H9 (cell line): Measurements from ENCODE around the gene ABLIM3. TPM values are rescaled to one million over a fixed set of nuclear protein-coding genes. Genes with fewer than 3 reads are reported as not detected.

Experiments
- DNase-seq: peaks from one replicate; pipeline ENCODE4 v3.0.0-alpha.2; 2017
- H2AFZ ChIP-seq: one replicate; pipeline ENCODE4 v1.6.1; 2013; ENCODE audit warnings: mild to moderate bottlenecking, low read length, control low read depth, moderate library complexity
- H2AK5ac ChIP-seq: 2 replicates; pipeline ENCODE4 v1.6.1; 2013; ENCODE audit warnings: low read length, control low read depth, mixed read lengths; ENCODE audit not compliant: insufficient read length
- H2BK120ac ChIP-seq: one replicate; pipeline ENCODE4 v1.6.1; 2013; ENCODE audit warnings: low read depth, mild to moderate bottlenecking, low read length, control low read depth, inconsistent platforms; ENCODE audit not compliant: poor library complexity, severe bottlenecking
- H2BK12ac ChIP-seq: 2 replicates; pipeline ENCODE4 v1.6.1; 2013; ENCODE audit warnings: low read length, control low read depth, mixed read lengths, low read depth; ENCODE audit not compliant: insufficient read length
- H2BK15ac ChIP-seq: 2 replicates; pipeline ENCODE4 v1.6.1; 2013; ENCODE audit warnings: low read depth, low read length, control low read depth
- H2BK20ac ChIP-seq: one replicate; pipeline ENCODE4 v1.6.1; 2013; ENCODE audit warnings: low read depth, mild to moderate bottlenecking, low read length, control low read depth, inconsistent platforms; ENCODE audit not compliant: poor library complexity, severe bottlenecking
- H2BK5ac ChIP-seq: 2 replicates; pipeline ENCODE4 v1.6.1; 2013; ENCODE audit warnings: low read length, control low read depth, mixed read lengths; ENCODE audit not compliant: insufficient read length
- H3K14ac ChIP-seq: 2 replicates; pipeline ENCODE4 v1.6.1; 2013; ENCODE audit warnings: low read length, control low read depth; ENCODE audit not compliant: insufficient read depth
- H3K18ac ChIP-seq: 2 replicates; pipeline ENCODE4 v1.6.1; 2013; ENCODE audit warnings: low read depth, mild to moderate bottlenecking, mixed read lengths, low read length, control low read depth; ENCODE audit not compliant: insufficient read length
- H3K23ac ChIP-seq: 2 replicates; pipeline ENCODE4 v1.6.1; 2013; ENCODE audit warnings: low read length, control low read depth, mixed read lengths, low read depth; ENCODE audit not compliant: insufficient read length
- H3K23me2 ChIP-seq: 2 replicates; pipeline ENCODE4 v1.6.1; 2013; ENCODE audit warnings: low read depth, mild to moderate bottlenecking, mixed read lengths, low read length, control low read depth; ENCODE audit not compliant: insufficient read length, poor library complexity, severe bottlenecking
- H3K27ac ChIP-seq: 2 replicates; pipeline ENCODE4 v1.5.1; 2013; ENCODE audit warnings: low read length, control low read depth, mixed read lengths, low read depth; ENCODE audit not compliant: insufficient read length
- H3K27me3 ChIP-seq: 2 replicates; pipeline ENCODE4 v1.6.1; 2013; ENCODE audit warnings: low read length, control low read depth, inconsistent platforms; ENCODE audit not compliant: insufficient read depth
- H3K4ac ChIP-seq: 2 replicates; pipeline ENCODE4 v1.6.1; 2013; ENCODE audit warnings: low read depth, mild to moderate bottlenecking, control low read depth, inconsistent platforms, low read length, moderate library complexity
- H3K4me1 ChIP-seq: 2 replicates; pipeline ENCODE4 v1.6.1; 2013; ENCODE audit warnings: low read length, control low read depth, inconsistent platforms; ENCODE audit not compliant: insufficient read depth
- H3K4me2 ChIP-seq: 2 replicates; pipeline ENCODE4 v1.6.1; 2013; ENCODE audit warnings: low read length, control low read depth, mixed read lengths; ENCODE audit not compliant: insufficient read length, insufficient read depth
- H3K56ac ChIP-seq: 2 replicates; pipeline ENCODE4 v1.6.1; 2013; ENCODE audit warnings: low read depth, mild to moderate bottlenecking, mixed read lengths, low read length, control low read depth; ENCODE audit not compliant: insufficient read length
- H3K79me1 ChIP-seq: 2 replicates; pipeline ENCODE4 v1.6.1; 2013; ENCODE audit warnings: low read depth, mild to moderate bottlenecking, moderate library complexity, low read length, control low read depth, inconsistent platforms; ENCODE audit not compliant: insufficient read depth, poor library complexity, severe bottlenecking
- H3K79me2 ChIP-seq: 2 replicates; pipeline ENCODE4 v1.6.1; 2013; ENCODE audit warnings: low read length, control low read depth, inconsistent platforms; ENCODE audit not compliant: insufficient read depth
- H3K9ac ChIP-seq: 2 replicates; pipeline ENCODE4 v1.6.1; 2013; ENCODE audit warnings: low read length, control low read depth, mixed read lengths; ENCODE audit not compliant: insufficient read length; ENCODE audit errors: extremely low read depth
- H3K9me3 ChIP-seq: one replicate; pipeline ENCODE4 v1.6.1; 2013; ENCODE audit warnings: low read depth, low read length, inconsistent platforms; ENCODE audit not compliant: control insufficient read depth
- H3T11ph ChIP-seq: one replicate; pipeline ENCODE4 v1.6.1; 2013; ENCODE audit warnings: mild to moderate bottlenecking, low read length, control low read depth, inconsistent platforms
- H4K20me1 ChIP-seq: one replicate; pipeline ENCODE4 v1.6.1; 2013; ENCODE audit not compliant: control insufficient read depth, insufficient read length, insufficient read depth
- H4K5ac ChIP-seq: 2 replicates; pipeline ENCODE4 v1.6.1; 2013; ENCODE audit warnings: low read depth, mild to moderate bottlenecking, mixed read lengths, low read length, control low read depth; ENCODE audit not compliant: insufficient read length
- H4K8ac ChIP-seq: replicated peaks from 2 replicates; pipeline ENCODE4 v1.6.1; 2013; ENCODE audit warnings: low read length, control low read depth, mixed read lengths, low read depth; ENCODE audit not compliant: insufficient read length
- H4K91ac ChIP-seq: 2 replicates; pipeline ENCODE4 v1.6.1; 2013; ENCODE audit warnings: low read depth, mild to moderate bottlenecking, moderate library complexity, mixed read lengths, low read length, control low read depth; ENCODE audit not compliant: insufficient read length
- H3K27ac Mint-ChIP-seq, 3 experiments: 2 replicates in 2 of 3; 3 replicates in 1 of 3; pipeline ENCODE4 v1.8.0; 2020 to 2021; ENCODE audit warnings: mixed read lengths in 3 of 3, mild to moderate bottlenecking in 1 of 3, moderate library complexity in 1 of 3
- H3K27me3 Mint-ChIP-seq: 2 replicates; pipeline ENCODE4 v1.8.0; 2021; ENCODE audit warnings: low read depth, mild to moderate bottlenecking, moderate library complexity, mixed read lengths
- H3K36me3 Mint-ChIP-seq, 3 experiments: 2 replicates in 2 of 3; 3 replicates in 1 of 3; pipeline ENCODE4 v1.8.0; 2020 to 2021; ENCODE audit warnings: low read depth in 3 of 3, mixed read lengths in 3 of 3; ENCODE audit not compliant: insufficient read depth in 1 of 3
- H3K4me1 Mint-ChIP-seq, 2 experiments: 2 replicates each; pipeline ENCODE4 v1.8.0; 2020; ENCODE audit warnings: mixed read lengths in 2 of 2
- H3K4me3 Mint-ChIP-seq, 2 experiments: 2 replicates in 1 of 2; 3 replicates in 1 of 2; pipeline ENCODE4 v1.8.0; 2020 to 2021; ENCODE audit warnings: mild to moderate bottlenecking in 2 of 2, mixed read lengths in 2 of 2, moderate library complexity in 1 of 2
- H3K9me3 Mint-ChIP-seq, 2 experiments: 2 replicates in 1 of 2; 3 replicates in 1 of 2; pipeline ENCODE4 v1.8.0; 2020; ENCODE audit warnings: mild to moderate bottlenecking in 2 of 2, mixed read lengths in 2 of 2, moderate library complexity in 1 of 2
- WGBS: extraction: QIAGEN DNeasy Blood & Tissue Kit; methylation state at CpG from one replicate; pipeline ENCODE4 v1.1.7; 2013; ENCODE audit warnings: missing lambda C conversion rate, low lambda C conversion rate, mixed read lengths; ENCODE audit not compliant: insufficient read length; ENCODE audit errors: extremely low coverage; 5-methylcytosine and 5-hydroxymethylcytosine counted together
- total RNA-seq: library from RNA; stranded (reverse); gene quantifications from 2 replicates; pipeline ENCODE4 v1.2.1, GENCODE V29; 2021
- TF ChIP-seq, protein P1 (sequence below): fragments of 200-600 bp; sonication (generic); conservative IDR thresholded peaks from 3 replicates; pipeline ENCODE4 v1.8.0; 2021; ENCODE audit warnings: antibody characterized with exemption, mild to moderate bottlenecking

Gene ABLIM3
- total RNA-seq, 1 experiment from 2014 or later: 0.20 TPM

DNA sequence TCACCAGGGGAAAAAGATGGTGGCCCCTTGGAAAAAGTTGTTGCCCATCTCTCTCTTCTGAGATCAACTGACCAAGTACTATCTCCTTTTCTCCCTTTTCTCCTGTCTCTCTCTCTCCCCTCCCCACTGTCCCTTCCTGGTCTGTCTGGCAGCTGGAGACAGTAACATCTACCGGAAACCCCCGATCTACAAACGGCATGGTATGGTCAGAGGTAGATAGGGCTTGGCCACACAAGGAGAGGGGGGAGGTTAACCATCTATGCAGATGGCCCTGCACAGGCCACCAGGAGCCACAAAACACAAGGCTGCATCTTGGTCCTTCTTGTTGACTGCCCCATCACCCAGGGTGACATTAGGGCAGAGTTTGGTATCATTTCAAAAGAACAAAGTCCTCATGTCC is 101.0 kb downstream of the ABLIM3 start:
- H3K23me2 ChIP-seq: no peaks in the 10 kb centered on the region
- no peak overlapping the region for H4K8ac ChIP-seq
- Mint-ChIP-seq H3K4me1 (no peaks in the 10 kb centered on the region; a peak in 1 of 4 replicates), H3K27me3 (peaks cover 28% of the 10 kb centered on the region), H3K36me3 (no peaks in the 10 kb centered on the region), H3K4me3 (no peak overlapping the region), H3K27ac (no peak overlapping the region), H3K9me3 (peaks cover 5 to 8% of the 10 kb centered on the region in 2 experiments; a peak in 4 of 5 replicates)
- H2BK120ac ChIP-seq: no peak overlapping the region
- no peaks in the 10 kb centered on the region for H3K9me3 ChIP-seq
- WGBS: no CpG with 5 or more reads among the region's 3 CpGs
- no peak overlapping the region for H3K18ac ChIP-seq
- no peak overlapping the region for H2BK15ac ChIP-seq
- H3K14ac ChIP-seq: no peak overlapping the region
- H3K56ac ChIP-seq: no peak overlapping the region
- H4K20me1 ChIP-seq: no peaks in the 10 kb centered on the region
- no peak overlapping the region for H2AFZ ChIP-seq
- H3K27ac ChIP-seq: no peak overlapping the region
- no peak overlapping the region for H4K91ac ChIP-seq
- H3K4me2 ChIP-seq: no peak overlapping the region
- no peak overlapping the region for H3K4ac ChIP-seq
- TF ChIP-seq, protein P1, sequence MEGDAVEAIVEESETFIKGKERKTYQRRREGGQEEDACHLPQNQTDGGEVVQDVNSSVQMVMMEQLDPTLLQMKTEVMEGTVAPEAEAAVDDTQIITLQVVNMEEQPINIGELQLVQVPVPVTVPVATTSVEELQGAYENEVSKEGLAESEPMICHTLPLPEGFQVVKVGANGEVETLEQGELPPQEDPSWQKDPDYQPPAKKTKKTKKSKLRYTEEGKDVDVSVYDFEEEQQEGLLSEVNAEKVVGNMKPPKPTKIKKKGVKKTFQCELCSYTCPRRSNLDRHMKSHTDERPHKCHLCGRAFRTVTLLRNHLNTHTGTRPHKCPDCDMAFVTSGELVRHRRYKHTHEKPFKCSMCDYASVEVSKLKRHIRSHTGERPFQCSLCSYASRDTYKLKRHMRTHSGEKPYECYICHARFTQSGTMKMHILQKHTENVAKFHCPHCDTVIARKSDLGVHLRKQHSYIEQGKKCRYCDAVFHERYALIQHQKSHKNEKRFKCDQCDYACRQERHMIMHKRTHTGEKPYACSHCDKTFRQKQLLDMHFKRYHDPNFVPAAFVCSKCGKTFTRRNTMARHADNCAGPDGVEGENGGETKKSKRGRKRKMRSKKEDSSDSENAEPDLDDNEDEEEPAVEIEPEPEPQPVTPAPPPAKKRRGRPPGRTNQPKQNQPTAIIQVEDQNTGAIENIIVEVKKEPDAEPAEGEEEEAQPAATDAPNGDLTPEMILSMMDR: no peak
- no peak overlapping the region for H3K9ac ChIP-seq
- no peak overlapping the region for H2BK12ac ChIP-seq
- no peak overlapping the region for H2BK5ac ChIP-seq
- no peaks in the 10 kb centered on the region for H3K79me2 ChIP-seq
- no peak overlapping the region for H2AK5ac ChIP-seq
- no peak overlapping the region for H4K5ac ChIP-seq
- no peak overlapping the region for H2BK20ac ChIP-seq
- H3K27me3 ChIP-seq: no peaks in the 10 kb centered on the region
- DNase-seq: no peak
- H3K4me1 ChIP-seq: no peaks in the 10 kb centered on the region
- H3K23ac ChIP-seq: no peak overlapping the region
- no peak overlapping the region for H3T11ph ChIP-seq
- H3K79me1 ChIP-seq: no peaks in the 10 kb centered on the region
